Left ventricle myocardium inferior (tissue), 1 donor: ENCODE measurements around the gene RASIP1. TPM values are rescaled to one million over a fixed set of nuclear protein-coding genes. Genes with fewer than 3 reads are reported as not detected.
"Not testable (repeated sequence)": the region's sequence is repeated elsewhere in the genome, so short reads cannot be mapped to it uniquely, and the experiment has no call there.

Source experiments
- DNase-seq: peaks from one replicate; pipeline ENCODE4 v3.0.0-alpha.2; 2020
- H3K27ac ChIP-seq: fragments of 200-600 bp; replicated peaks from 2 replicates; pipeline ENCODE4 v1.8.0; 2021
- H3K27me3 ChIP-seq: fragments of 200-600 bp; 2 replicates; pipeline ENCODE4 v1.8.0; 2021; ENCODE audit warnings: low read depth
- H3K36me3 ChIP-seq: fragments of 200-600 bp; 2 replicates; pipeline ENCODE4 v1.8.0; 2021
- H3K4me1 ChIP-seq: fragments of 200-600 bp; 2 replicates; pipeline ENCODE4 v1.8.0; 2021
- H3K4me3 ChIP-seq: fragments of 200-600 bp; 2 replicates; pipeline ENCODE4 v1.8.0; 2021; ENCODE audit warnings: mild to moderate bottlenecking, moderate library complexity
- H3K9me3 ChIP-seq: fragments of 200-600 bp; replicated peaks from 2 replicates; pipeline ENCODE4 v1.8.0; 2021
- intact Hi-C: fragments of 100-400 bp; cut with micrococcal nuclease; formaldehyde crosslinking; loops from one replicate; pipeline ENCODE4 v1.11.0; 2022
- long read RNA-seq: library from polyadenylated mRNA; unstranded; transcript quantifications from one replicate; pipeline ENCODE4 v2.0.0, GENCODE V29; 2021
- total RNA-seq: library from RNA; stranded (reverse); fragmentation: NEBNext Ultra II Directional; extraction: Animal tissue kit (Norgen Biotek cat#: 25700); gene quantifications from one replicate; pipeline ENCODE4 v1.2.1, GENCODE V29; 2021
- TF ChIP-seq, protein P1 (sequence below): fragments of 200-600 bp; IDR thresholded peaks from 2 replicates; pipeline ENCODE4 v1.8.0; 2021; ENCODE audit warnings: antibody characterized with exemption, mild to moderate bottlenecking, borderline replicate concordance
- donor health status: DM: no; HTN: yes; CAD: no; lungs with severe emphysema.

RASIP1 gene, protein sequence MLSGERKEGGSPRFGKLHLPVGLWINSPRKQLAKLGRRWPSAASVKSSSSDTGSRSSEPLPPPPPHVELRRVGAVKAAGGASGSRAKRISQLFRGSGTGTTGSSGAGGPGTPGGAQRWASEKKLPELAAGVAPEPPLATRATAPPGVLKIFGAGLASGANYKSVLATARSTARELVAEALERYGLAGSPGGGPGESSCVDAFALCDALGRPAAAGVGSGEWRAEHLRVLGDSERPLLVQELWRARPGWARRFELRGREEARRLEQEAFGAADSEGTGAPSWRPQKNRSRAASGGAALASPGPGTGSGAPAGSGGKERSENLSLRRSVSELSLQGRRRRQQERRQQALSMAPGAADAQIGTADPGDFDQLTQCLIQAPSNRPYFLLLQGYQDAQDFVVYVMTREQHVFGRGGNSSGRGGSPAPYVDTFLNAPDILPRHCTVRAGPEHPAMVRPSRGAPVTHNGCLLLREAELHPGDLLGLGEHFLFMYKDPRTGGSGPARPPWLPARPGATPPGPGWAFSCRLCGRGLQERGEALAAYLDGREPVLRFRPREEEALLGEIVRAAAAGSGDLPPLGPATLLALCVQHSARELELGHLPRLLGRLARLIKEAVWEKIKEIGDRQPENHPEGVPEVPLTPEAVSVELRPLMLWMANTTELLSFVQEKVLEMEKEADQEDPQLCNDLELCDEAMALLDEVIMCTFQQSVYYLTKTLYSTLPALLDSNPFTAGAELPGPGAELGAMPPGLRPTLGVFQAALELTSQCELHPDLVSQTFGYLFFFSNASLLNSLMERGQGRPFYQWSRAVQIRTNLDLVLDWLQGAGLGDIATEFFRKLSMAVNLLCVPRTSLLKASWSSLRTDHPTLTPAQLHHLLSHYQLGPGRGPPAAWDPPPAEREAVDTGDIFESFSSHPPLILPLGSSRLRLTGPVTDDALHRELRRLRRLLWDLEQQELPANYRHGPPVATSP
- total RNA-seq = 13.9 TPM
- long read RNA-seq, transcript RASIP1-201 (12 exons, 3,308 nt) = major isoform, 38 of 75 reads
- long read RNA-seq, partial matches to known transcripts = 25 of 75 reads
- long read RNA-seq, other reads (novel, unspliced or antisense) = 11 of 75 reads

DNA sequence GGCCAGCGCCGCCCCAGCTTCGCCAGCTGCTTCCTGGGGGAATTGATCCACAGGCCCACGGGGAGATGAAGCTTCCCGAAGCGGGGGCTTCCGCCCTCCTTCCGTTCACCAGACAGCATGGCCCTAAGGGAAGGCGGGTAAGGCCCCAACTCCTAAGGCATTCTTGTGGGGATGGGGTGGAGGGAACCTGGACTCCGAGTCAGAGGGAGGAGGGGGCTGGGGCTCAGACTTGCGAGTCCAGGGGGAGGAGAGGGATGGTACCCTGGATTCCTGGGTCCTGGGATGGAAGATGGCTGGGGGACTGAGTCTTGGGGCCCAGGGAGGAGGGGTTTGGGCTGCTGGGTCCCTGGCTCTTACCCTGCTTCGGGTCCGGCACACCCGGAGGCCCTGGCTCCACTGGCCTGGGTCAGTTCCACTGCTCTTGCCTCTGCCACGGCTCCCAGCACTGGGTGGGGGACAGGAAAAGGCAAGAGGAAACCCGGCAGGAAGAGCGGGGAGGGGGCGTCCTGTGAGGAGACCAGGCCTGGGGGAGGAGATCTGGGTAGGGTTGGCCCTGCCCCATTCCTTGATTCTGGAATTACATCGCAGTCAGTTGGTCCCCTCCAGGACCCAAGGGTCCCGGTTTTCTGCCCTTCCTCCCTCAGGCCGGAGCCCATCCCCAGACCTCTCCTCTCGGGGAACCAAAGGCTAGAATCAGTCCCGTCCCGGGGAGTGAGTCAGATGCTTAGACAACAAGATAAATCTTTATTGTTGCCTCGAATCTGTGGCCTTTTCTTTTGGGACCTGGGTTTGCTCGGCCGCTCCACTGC is at the start of gene RASIP1:
RASIP1 (minus strand) TSS at position 447 of the 809 bp plus-strand sequence; CDS start at position 119, 328 bp downstream.
- intact Hi-C loops = loop anchor here (10.0 kb wide), 1 partner anchor 96 kb away; the partner anchor contains the start of gene CA11
- peaks cover 44% of the 10 kb centered on the region for H3K4me1 ChIP-seq
- H3K27ac ChIP-seq = peak within 1 kb of the TSS; percentile 92
- TF ChIP-seq, protein P1, sequence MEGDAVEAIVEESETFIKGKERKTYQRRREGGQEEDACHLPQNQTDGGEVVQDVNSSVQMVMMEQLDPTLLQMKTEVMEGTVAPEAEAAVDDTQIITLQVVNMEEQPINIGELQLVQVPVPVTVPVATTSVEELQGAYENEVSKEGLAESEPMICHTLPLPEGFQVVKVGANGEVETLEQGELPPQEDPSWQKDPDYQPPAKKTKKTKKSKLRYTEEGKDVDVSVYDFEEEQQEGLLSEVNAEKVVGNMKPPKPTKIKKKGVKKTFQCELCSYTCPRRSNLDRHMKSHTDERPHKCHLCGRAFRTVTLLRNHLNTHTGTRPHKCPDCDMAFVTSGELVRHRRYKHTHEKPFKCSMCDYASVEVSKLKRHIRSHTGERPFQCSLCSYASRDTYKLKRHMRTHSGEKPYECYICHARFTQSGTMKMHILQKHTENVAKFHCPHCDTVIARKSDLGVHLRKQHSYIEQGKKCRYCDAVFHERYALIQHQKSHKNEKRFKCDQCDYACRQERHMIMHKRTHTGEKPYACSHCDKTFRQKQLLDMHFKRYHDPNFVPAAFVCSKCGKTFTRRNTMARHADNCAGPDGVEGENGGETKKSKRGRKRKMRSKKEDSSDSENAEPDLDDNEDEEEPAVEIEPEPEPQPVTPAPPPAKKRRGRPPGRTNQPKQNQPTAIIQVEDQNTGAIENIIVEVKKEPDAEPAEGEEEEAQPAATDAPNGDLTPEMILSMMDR = no peak
- H3K36me3 ChIP-seq = peaks cover 2% of the 10 kb centered on the region
- no peaks in the 10 kb centered on the region for H3K9me3 ChIP-seq
- no peaks in the 10 kb centered on the region for H3K27me3 ChIP-seq
- H3K4me3 ChIP-seq = peak within 1 kb of the TSS; percentile 71
- DNase-seq = peak; percentile 68

DNA sequence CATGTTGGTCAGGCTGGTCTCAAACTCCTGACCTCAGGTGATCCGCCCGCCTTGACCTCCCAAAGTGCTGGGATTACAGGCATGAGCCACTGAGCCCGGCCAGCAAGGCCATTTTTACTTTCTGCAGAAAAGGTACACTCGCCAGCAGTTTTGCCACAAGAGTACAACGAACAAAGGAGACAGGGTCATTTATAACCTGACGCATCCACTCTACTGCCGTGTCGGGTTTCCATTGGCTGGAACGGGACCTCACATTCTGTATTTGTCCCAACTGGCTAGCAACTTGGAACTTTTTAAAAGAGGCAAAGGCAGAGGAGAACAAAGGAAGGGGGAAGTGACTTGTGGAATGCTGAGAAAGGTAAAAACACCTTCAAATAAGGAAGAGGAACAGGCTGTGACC is 46.9 kb upstream of the RASIP1 start:
- DNase-seq, H3K4me1 ChIP-seq, H3K36me3 ChIP-seq, H3K27me3 ChIP-seq, H3K9me3 ChIP-seq, H3K27ac ChIP-seq, H3K4me3 ChIP-seq: not testable (repeated sequence)
- intact Hi-C loops = loop anchor here (5.0 kb wide), 1 partner anchor 140 kb away; the partner anchor contains the start of gene CA11

DNA sequence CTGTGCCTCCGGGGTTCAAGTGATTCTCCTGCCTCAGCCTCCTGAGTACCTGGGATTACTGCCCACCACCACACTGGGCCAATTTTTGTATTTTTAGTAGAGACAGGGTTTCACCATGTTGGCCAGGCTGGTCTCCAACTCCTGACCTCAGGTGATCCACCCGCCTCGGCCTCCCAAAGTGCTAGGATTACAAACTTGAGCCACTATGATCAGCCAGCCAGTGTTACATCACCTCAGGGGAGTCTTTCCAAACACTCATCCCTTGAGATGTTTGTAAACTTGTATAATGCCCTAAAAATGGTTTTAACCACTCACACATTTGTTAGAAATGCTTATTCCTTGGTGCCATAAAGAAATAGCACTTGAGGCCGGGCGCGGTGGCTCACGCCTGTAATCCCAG is 46.0 kb upstream of the RASIP1 start:
- intact Hi-C loops = loop anchor here (5.0 kb wide), 1 partner anchor 139 kb away; the partner anchor contains the start of gene CA11
- not testable (repeated sequence) for DNase-seq, H3K4me3 ChIP-seq, H3K27me3 ChIP-seq, H3K9me3 ChIP-seq, H3K27ac ChIP-seq, H3K36me3 ChIP-seq
- peaks cover 15% of the 10 kb centered on the region for H3K4me1 ChIP-seq

- H3K4me1 ChIP-seq = peaks cover 26% of the 10 kb centered on the region
- TF ChIP-seq, protein P1 = peak; percentile 35
- no peak overlapping the region for H3K4me3 ChIP-seq
- no peak overlapping the region for H3K27ac ChIP-seq
- intact Hi-C loops = no loop called here
- no peaks in the 10 kb centered on the region for H3K27me3 ChIP-seq
- H3K9me3 ChIP-seq = no peaks in the 10 kb centered on the region
- DNase-seq = no peak
- no peaks in the 10 kb centered on the region for H3K36me3 ChIP-seq
These were observed 44.1 kb upstream of the RASIP1 start for GRCh38 chr19:48784527-48784926.

DNA sequence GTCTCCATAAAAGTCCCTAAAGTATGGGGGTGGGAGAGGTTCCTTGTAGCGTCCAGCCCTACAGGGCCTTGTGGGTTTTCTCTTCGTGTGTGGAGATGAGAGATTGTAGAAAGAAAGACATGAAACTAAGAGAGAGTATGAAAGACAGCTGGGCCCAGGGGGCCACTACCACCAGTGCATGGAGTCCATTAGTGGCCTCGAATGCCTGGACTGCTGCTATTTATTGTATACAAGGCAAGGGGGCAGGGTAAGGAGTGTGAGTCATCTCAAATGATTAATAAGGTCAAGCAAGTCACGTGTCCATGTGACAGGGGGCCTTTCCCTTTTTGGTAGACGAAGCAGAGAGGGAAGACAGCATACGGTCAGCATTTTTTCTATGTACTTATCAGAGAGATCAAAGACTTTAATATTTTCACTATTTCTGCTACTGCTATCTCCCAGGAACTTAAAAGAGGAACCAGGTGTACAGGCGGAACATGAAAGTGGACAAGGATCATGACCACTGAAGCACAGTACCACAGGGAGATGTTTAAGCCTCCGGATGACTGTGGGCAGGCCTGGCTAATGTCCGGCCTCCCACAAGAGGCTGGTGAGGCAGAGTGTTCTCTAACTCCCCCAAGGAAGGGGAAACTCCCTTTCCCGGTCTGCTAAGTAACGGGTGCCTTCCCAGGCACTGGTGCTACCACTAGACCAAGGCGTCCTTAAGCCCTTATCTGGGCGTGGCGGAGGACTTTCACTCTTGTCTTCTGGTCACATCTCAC is 40.4 kb upstream of the RASIP1 start:
- intact Hi-C loops = no loop called here
- Histone ChIP-seq H3K4me1 (peaks cover 26% of the 10 kb centered on the region), H3K27me3 (no peaks in the 10 kb centered on the region), H3K27ac (peak overlapping the region; percentile 73), H3K9me3 (no peaks in the 10 kb centered on the region), H3K4me3 (no peak overlapping the region), H3K36me3 (no peaks in the 10 kb centered on the region)
- TF ChIP-seq, protein P1 = no peak
- DNase-seq = no peak
